Activated CD4-positive, alpha-beta memory T cell treated with anti-CD3 and anti-CD28 coated beads for 36 hours (primary cell): ENCODE measurements around the gene HLA-C. TPM values are rescaled to one million over a fixed set of nuclear protein-coding genes. Genes with fewer than 3 reads are reported as not detected.
A peak's percentile ranks its signal among the peaks of the same experiment; 100 is the strongest.
"Not testable (repeated sequence)": the region's sequence is repeated elsewhere in the genome, so short reads cannot be mapped to it uniquely, and the experiment has no call there.

Experiments
- CTCF ChIA-PET: fragments of 350-600 bp; sonication (Branson Sonifier 250); formaldehyde crosslinking; loops from one replicate; lab custom pipeline; 2021; ENCODE audit warnings: antibody characterized with exemption, inconsistent platforms; lab: Charles Lee
- POLR2A ChIA-PET: fragments of 350-600 bp; sonication (Branson Sonifier 250); formaldehyde crosslinking; loops from one replicate; lab custom pipeline; 2021; ENCODE audit warnings: antibody characterized with exemption; lab: Charles Lee
- DNase-seq: peaks from one replicate; pipeline ENCODE4 v3.0.0-alpha.2; 2020
- H3K27ac Mint-ChIP-seq: one replicate; pipeline ENCODE4 v1.8.0; 2021; ENCODE audit warnings: mixed read lengths
- H3K27me3 Mint-ChIP-seq: one replicate; pipeline ENCODE4 v1.8.0; 2021; ENCODE audit warnings: mixed read lengths
- H3K36me3 Mint-ChIP-seq: one replicate; pipeline ENCODE4 v1.8.0; 2021; ENCODE audit warnings: mixed read lengths
- H3K4me1 Mint-ChIP-seq: one replicate; pipeline ENCODE4 v1.8.0; 2021; ENCODE audit warnings: low read depth, mixed read lengths
- H3K4me3 Mint-ChIP-seq: one replicate; pipeline ENCODE4 v1.8.0; 2021; ENCODE audit warnings: mild to moderate bottlenecking, mixed read lengths
- H3K9me3 Mint-ChIP-seq: one replicate; pipeline ENCODE4 v1.8.0; 2021; ENCODE audit warnings: mixed read lengths
- intact Hi-C: fragments of 100-400 bp; cut with micrococcal nuclease; formaldehyde crosslinking; loops from one replicate; pipeline ENCODE4 v1.15.1; 2023
- total RNA-seq, 2 experiments: library from RNA; stranded (reverse); gene quantifications; one replicate each; pipeline ENCODE4 v1.2.3, GENCODE V29; 2021

HLA-C gene
- total RNA-seq, 2 experiments from 2014 or later: 976 to 983 TPM

- Mint-ChIP-seq H3K9me3 (peaks cover 5% of the 10 kb centered on the region), H3K4me3 (peak overlapping the region; percentile 95), H3K36me3 (peaks cover 44% of the 10 kb centered on the region), H3K27ac (peak overlapping the region; percentile 52), H3K4me1 (peaks cover 46% of the 10 kb centered on the region), H3K27me3 (no peaks in the 10 kb centered on the region)
- POLR2A ChIA-PET: interaction anchor here (1.8 to 4.6 kb wide), 2 partner anchors 66 to 86 kb away, joined by 5 to 20 read pairs; no protein-coding TSS in a partner anchor
- intact Hi-C loops: no loop called here
- CTCF ChIA-PET: interaction anchor here (1.2 kb wide), 1 partner anchor 98 kb away, joined by 5 read pairs; no protein-coding TSS in a partner anchor
- DNase-seq: no peak
These were observed 3.1 kb downstream of the HLA-C start for GRCh38 chr6:31268836-31269235.

- peak overlapping the region; percentile 34 for H3K4me3 Mint-ChIP-seq
- no peaks in the 10 kb centered on the region for H3K27me3 Mint-ChIP-seq
- ChIA-PET POLR2A (interaction anchor here (0.7 to 4.6 kb wide), 4 partner anchors 65 to 98 kb away, joined by 3 to 20 read pairs (median 6); no protein-coding TSS in a partner anchor), CTCF (no interaction called here)
- intact Hi-C loops: no loop called here
- DNase-seq: no peak
- H3K9me3 Mint-ChIP-seq: peaks cover 8% of the 10 kb centered on the region
- H3K4me1 Mint-ChIP-seq: peaks cover 42% of the 10 kb centered on the region
- H3K27ac Mint-ChIP-seq: peak overlapping the region; percentile 31
- peaks cover 44% of the 10 kb centered on the region for H3K36me3 Mint-ChIP-seq
These were observed 3.5 kb downstream of the HLA-C start for GRCh38 chr6:31268369-31268765.

GRCh38 chr6:31267651-31268368 lies 4.1 kb downstream of the HLA-C start:
- Mint-ChIP-seq H3K36me3 (peaks cover 44% of the 10 kb centered on the region), H3K27ac (peak overlapping the region; percentile 31), H3K9me3 (peaks cover 14% of the 10 kb centered on the region), H3K4me3 (peak overlapping the region; percentile 34), H3K4me1 (peaks cover 37% of the 10 kb centered on the region), H3K27me3 (no peaks in the 10 kb centered on the region)
- CTCF ChIA-PET: no interaction called here
- intact Hi-C loops: no loop called here
- POLR2A ChIA-PET: interaction anchor here (0.7 to 4.6 kb wide), 3 partner anchors 85 to 99 kb away, joined by 3 to 20 read pairs (median 6); no protein-coding TSS in a partner anchor
- DNase-seq: no peak

- intact Hi-C loops: no loop called here
- Mint-ChIP-seq H3K4me3 (no peak overlapping the region), H3K27me3 (no peaks in the 10 kb centered on the region), H3K27ac (peak overlapping the region; percentile 0), H3K4me1 (peaks cover 33% of the 10 kb centered on the region), H3K9me3 (peaks cover 23% of the 10 kb centered on the region), H3K36me3 (peaks cover 42% of the 10 kb centered on the region)
- CTCF ChIA-PET: no interaction called here
- POLR2A ChIA-PET: interaction anchor here (0.6 to 4.6 kb wide), 3 partner anchors 56 to 88 kb away, joined by 4 to 20 read pairs (median 6); no protein-coding TSS in a partner anchor
- no peak for DNase-seq
These were observed 5.1 kb downstream of the HLA-C start for GRCh38 chr6:31266567-31267360.

- intact Hi-C loops: no loop called here
- peaks cover 35% of the 10 kb centered on the region for H3K36me3 Mint-ChIP-seq
- H3K27ac Mint-ChIP-seq: no peak overlapping the region
- ChIA-PET POLR2A (interaction anchor here (0.7 kb wide), 2 partner anchors 20 to 86 kb away, joined by 3 read pairs; no protein-coding TSS in a partner anchor), CTCF (interaction anchor here (0.7 to 1.1 kb wide), 2 partner anchors 69 to 101 kb away, joined by 3 to 4 read pairs; no protein-coding TSS in a partner anchor)
- DNase-seq: no peak
- H3K9me3 Mint-ChIP-seq: peaks cover 29% of the 10 kb centered on the region
- H3K4me1 Mint-ChIP-seq: peaks cover 33% of the 10 kb centered on the region
- H3K27me3 Mint-ChIP-seq: no peaks in the 10 kb centered on the region
- H3K4me3 Mint-ChIP-seq: no peak overlapping the region
These were observed 6.0 kb downstream of the HLA-C start for GRCh38 chr6:31265926-31266325.

- H3K27me3 Mint-ChIP-seq, POLR2A ChIA-PET, intact Hi-C loops, H3K4me3 Mint-ChIP-seq, CTCF ChIA-PET, DNase-seq, H3K27ac Mint-ChIP-seq: not testable (repeated sequence)
- peaks cover 29% of the 10 kb centered on the region for H3K9me3 Mint-ChIP-seq
- peaks cover 26% of the 10 kb centered on the region for H3K4me1 Mint-ChIP-seq
- peaks cover 10% of the 10 kb centered on the region for H3K36me3 Mint-ChIP-seq
These were observed 8.5 kb downstream of the HLA-C start for GRCh38 chr6:31263346-31263933.

- H3K27ac Mint-ChIP-seq, H3K27me3 Mint-ChIP-seq, intact Hi-C loops, H3K4me3 Mint-ChIP-seq, POLR2A ChIA-PET, CTCF ChIA-PET, H3K36me3 Mint-ChIP-seq: not testable (repeated sequence)
- Mint-ChIP-seq H3K9me3 (peaks cover 29% of the 10 kb centered on the region), H3K4me1 (peaks cover 14% of the 10 kb centered on the region)
- DNase-seq: peak; percentile 41
These were observed 11.9 kb downstream of the HLA-C start for GRCh38 chr6:31259995-31260394.

- H3K4me1 Mint-ChIP-seq: no peaks in the 10 kb centered on the region
- ChIA-PET CTCF (interaction anchor here (0.6 kb wide), 1 partner anchor 100 kb away, joined by 4 read pairs; no protein-coding TSS in a partner anchor), POLR2A (no interaction called here)
- DNase-seq: no peak
- peaks cover 6% of the 10 kb centered on the region for H3K36me3 Mint-ChIP-seq
- H3K27me3 Mint-ChIP-seq: peaks cover 2% of the 10 kb centered on the region
- intact Hi-C loops: no loop called here
- H3K4me3 Mint-ChIP-seq: no peak overlapping the region
- peaks cover 10% of the 10 kb centered on the region for H3K9me3 Mint-ChIP-seq
- no peak overlapping the region for H3K27ac Mint-ChIP-seq
These were observed 19.3 kb downstream of the HLA-C start for GRCh38 chr6:31252625-31253024.

GRCh38 chr6:31251261-31251660 lies 20.6 kb downstream of the HLA-C start:
- intact Hi-C loops: no loop called here
- no peak overlapping the region for H3K4me3 Mint-ChIP-seq
- DNase-seq: no peak
- H3K27ac Mint-ChIP-seq: no peak overlapping the region
- ChIA-PET CTCF (no interaction called here), POLR2A (no interaction called here)
- H3K36me3 Mint-ChIP-seq: peaks cover 14% of the 10 kb centered on the region
- H3K9me3 Mint-ChIP-seq: peaks cover 21% of the 10 kb centered on the region
- peaks cover 4% of the 10 kb centered on the region for H3K27me3 Mint-ChIP-seq
- H3K4me1 Mint-ChIP-seq: no peaks in the 10 kb centered on the region

- Mint-ChIP-seq H3K4me3 (no peak overlapping the region), H3K4me1 (no peaks in the 10 kb centered on the region), H3K36me3 (peaks cover 14% of the 10 kb centered on the region), H3K27me3 (peaks cover 4% of the 10 kb centered on the region), H3K9me3 (peaks cover 21% of the 10 kb centered on the region), H3K27ac (no peak overlapping the region)
- intact Hi-C loops: no loop called here
- ChIA-PET POLR2A (no interaction called here), CTCF (interaction anchor here (0.6 kb wide), 1 partner anchor 117 kb away, joined by 3 read pairs; no protein-coding TSS in a partner anchor)
- DNase-seq: no peak
These were observed 22.7 kb downstream of the HLA-C start for GRCh38 chr6:31249184-31249583.

- ChIA-PET POLR2A (no interaction called here), CTCF (no interaction called here)
- Mint-ChIP-seq H3K27me3 (peaks cover 4% of the 10 kb centered on the region), H3K4me1 (peaks cover 5% of the 10 kb centered on the region), H3K9me3 (peaks cover 21% of the 10 kb centered on the region), H3K4me3 (no peak overlapping the region), H3K27ac (no peak overlapping the region), H3K36me3 (peaks cover 14% of the 10 kb centered on the region)
- DNase-seq: no peak
- intact Hi-C loops: no loop called here
These were observed 24.1 kb downstream of the HLA-C start for GRCh38 chr6:31247813-31248212.
